Measurements from ENCODE around the gene IL17RA. TPM values are rescaled to one million over a fixed set of nuclear protein-coding genes. Genes with fewer than 3 reads are reported as not detected.

The IL17RA gene
- total RNA-seq, 4 donors from 2014 or later, result 2.6 to 19.3 (median 6.2) TPM

DNA sequence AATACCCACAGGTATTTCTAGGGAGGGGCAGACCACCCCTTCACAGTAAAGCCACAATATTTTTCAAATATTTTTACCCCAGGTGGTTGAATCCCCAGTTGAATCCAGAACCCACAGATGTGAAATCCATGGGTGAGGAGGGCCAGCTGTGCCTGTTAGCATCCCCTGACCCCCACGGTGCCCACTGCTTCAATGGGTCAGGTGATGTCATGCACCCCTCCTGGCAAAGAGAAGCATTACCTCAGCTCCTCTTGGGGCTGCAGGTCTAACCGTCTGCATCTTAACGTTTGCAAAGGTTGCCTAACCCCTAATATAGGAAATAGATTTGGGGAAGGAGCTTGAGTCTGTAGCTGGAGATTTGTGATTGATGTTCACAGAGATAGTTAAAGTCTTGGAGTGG is 24.7 kb upstream of the IL17RA start:
- no peaks in the 10 kb centered on the region for H3K4me1 ChIP-seq
- H3K27me3 ChIP-seq, result no peaks in the 10 kb centered on the region
- H3K36me3 ChIP-seq, result no peaks in the 10 kb centered on the region
- intact Hi-C loops (cut with DNase I; ENCODE audit: low total_unique reads), result no loop called here
- no peak for DNase-seq
- no peak overlapping the region for H3K4me3 ChIP-seq
- H3K27ac ChIP-seq, result no peak overlapping the region
- no peaks in the 10 kb centered on the region for H3K9me3 ChIP-seq
- TF ChIP-seq CTCF (IDR thresholded peaks at IDR 0.05), result no peak
- no peak for TF ChIP-seq POLR2A (IDR thresholded peaks at IDR 0.05)

DNA sequence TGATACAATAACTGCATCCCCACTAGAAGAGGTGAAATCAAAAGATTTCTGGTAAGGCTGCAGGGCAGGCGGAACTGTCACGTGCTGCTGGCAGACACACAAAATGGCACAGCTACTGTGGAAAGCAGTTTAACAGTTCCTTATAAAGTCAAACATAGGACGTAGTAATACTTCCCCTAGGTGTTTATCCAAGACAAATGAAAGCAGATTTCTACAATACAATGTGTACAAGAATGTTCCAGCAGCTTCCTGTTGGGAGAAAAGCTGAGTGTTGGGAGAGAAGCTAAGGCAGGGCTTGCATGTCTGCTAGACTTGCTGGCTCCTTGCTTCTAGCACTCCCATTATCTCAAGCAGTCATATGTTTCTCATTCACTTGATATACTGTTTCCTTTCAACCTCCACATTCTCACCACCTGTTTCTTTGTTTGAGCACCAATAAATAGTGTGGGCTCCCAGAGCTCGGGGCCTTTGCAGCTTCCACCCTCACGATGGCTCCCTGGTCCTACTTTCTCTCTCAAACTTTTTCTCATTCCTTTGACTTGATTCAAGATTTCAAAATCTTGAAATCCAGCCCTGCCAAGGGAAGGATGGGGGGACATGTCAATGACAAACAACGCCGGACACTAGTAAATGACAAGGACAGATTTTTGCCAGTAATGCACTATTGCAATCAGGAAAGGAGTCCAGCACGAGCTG is 21.2 kb upstream of the IL17RA start:
- Histone ChIP-seq H3K4me3 (no peak overlapping the region), H3K9me3 (no peaks in the 10 kb centered on the region), H3K27me3 (no peaks in the 10 kb centered on the region), H3K27ac (peak overlapping the region; percentile 50 to 61), H3K36me3 (no peaks in the 10 kb centered on the region), H3K4me1 (no peaks in the 10 kb centered on the region)
- intact Hi-C loops (cut with DNase I; ENCODE audit: low total_unique reads), result no loop called here
- TF ChIP-seq CTCF (IDR thresholded peaks at IDR 0.05), result no peak
- peak in 1 of 2 donors; percentile 8 for TF ChIP-seq POLR2A (IDR thresholded peaks at IDR 0.05)
- peak in 1 of 2 donors; percentile 60 for DNase-seq

GRCh38 chr22:17064498-17065100 is 20.2 kb upstream of the IL17RA start:
- Histone ChIP-seq H3K4me1 (no peaks in the 10 kb centered on the region), H3K9me3 (no peaks in the 10 kb centered on the region), H3K27ac (peak overlapping the region; percentile 47 to 50), H3K27me3 (no peaks in the 10 kb centered on the region), H3K36me3 (no peaks in the 10 kb centered on the region), H3K4me3 (no peak overlapping the region)
- intact Hi-C loops (cut with DNase I; ENCODE audit: low total_unique reads), result no loop called here
- no peak for TF ChIP-seq CTCF (IDR thresholded peaks at IDR 0.05)
- TF ChIP-seq POLR2A (IDR thresholded peaks at IDR 0.05), result no peak
- no peak for DNase-seq

- Histone ChIP-seq H3K9me3 (no peaks in the 10 kb centered on the region), H3K4me3 (no peak overlapping the region), H3K27ac (no peak overlapping the region), H3K36me3 (no peaks in the 10 kb centered on the region), H3K4me1 (no peaks in the 10 kb centered on the region), H3K27me3 (no peaks in the 10 kb centered on the region)
- no peak for TF ChIP-seq POLR2A (IDR thresholded peaks at IDR 0.05)
- no peak for TF ChIP-seq CTCF (IDR thresholded peaks at IDR 0.05)
- DNase-seq, result no peak
- intact Hi-C loops (cut with DNase I; ENCODE audit: low total_unique reads), result no loop called here
Observed at GRCh38 chr22:17065433-17065832, 19.4 kb upstream of the IL17RA start.

DNA sequence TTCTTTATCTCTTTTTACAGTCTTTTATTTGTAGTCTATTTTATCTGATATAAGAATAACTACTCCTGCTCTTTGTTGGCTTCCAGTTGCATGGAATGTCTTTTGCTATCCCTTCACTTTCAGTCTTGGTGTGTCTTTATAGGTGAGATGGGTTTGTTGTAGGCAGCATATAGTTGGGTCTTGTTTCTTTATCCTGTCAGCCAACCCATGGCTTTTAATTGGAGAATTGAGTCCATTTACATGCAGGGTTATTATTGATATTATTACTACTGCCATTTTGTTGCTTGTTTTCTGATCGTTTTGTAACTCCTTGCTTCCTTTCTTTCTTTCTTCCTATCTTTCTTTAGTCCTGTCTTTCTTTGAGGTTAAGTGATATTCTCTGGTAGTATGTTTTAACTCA is 11.9 kb upstream of the IL17RA start:
- Histone ChIP-seq H3K36me3 (no peaks in the 10 kb centered on the region), H3K4me1 (no peaks in the 10 kb centered on the region), H3K27ac (no peak overlapping the region), H3K4me3 (no peak overlapping the region), H3K27me3 (no peaks in the 10 kb centered on the region), H3K9me3 (no peaks in the 10 kb centered on the region)
- TF ChIP-seq POLR2A (IDR thresholded peaks at IDR 0.05) (no peak), CTCF (IDR thresholded peaks at IDR 0.05) (no peak)
- DNase-seq, result no peak
- intact Hi-C loops (cut with DNase I; ENCODE audit: low total_unique reads), result no loop called here
